ENCODE measurements around the gene PSMB4. TPM values are rescaled to one million over a fixed set of nuclear protein-coding genes. Genes with fewer than 3 reads are reported as not detected.
A peak's percentile ranks its signal among the peaks of the same experiment; 100 is the strongest.
"Not testable (repeated sequence)": the region's sequence is repeated elsewhere in the genome, so short reads cannot be mapped to it uniquely, and the experiment has no call there.

The PSMB4 gene
- total and polyA plus RNA-seq, 2 donors (not counting 1 experiment from before 2014, with no cell fraction given): 339 to 370 TPM

DNA sequence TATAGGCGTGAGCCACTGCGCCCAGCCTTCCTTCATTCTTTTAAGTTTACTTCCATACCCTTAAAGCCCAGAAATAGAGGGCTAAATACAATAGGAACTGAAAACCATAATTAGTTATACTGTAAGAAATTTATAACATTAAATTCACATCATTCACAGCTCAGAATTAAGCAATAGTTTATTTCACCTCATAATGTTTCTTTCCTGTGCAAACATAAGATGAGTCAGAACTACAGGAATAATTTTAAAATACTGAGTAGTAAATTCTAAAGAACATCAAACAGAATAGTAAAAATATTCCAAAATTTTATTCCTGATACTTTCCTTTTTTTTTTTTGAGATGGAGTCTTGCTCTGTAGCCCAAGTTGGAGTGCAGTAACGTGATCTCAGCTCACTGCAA is 35.8 kb downstream of the PSMB4 start:
- H3K4me3 ChIP-seq (replicated peaks in 1 of 4; ENCODE audit: control extremely low read depth in 1 of 4, insufficient read depth in 1 of 4, low read depth in 3 of 4, low read length in 4 of 4): no peak overlapping the region
- peaks cover 4% of the 10 kb centered on the region for H3K4me1 ChIP-seq (ENCODE audit: control insufficient read depth, extremely low read depth, insufficient read depth, low read length)
- TF ChIP-seq, protein P1, sequence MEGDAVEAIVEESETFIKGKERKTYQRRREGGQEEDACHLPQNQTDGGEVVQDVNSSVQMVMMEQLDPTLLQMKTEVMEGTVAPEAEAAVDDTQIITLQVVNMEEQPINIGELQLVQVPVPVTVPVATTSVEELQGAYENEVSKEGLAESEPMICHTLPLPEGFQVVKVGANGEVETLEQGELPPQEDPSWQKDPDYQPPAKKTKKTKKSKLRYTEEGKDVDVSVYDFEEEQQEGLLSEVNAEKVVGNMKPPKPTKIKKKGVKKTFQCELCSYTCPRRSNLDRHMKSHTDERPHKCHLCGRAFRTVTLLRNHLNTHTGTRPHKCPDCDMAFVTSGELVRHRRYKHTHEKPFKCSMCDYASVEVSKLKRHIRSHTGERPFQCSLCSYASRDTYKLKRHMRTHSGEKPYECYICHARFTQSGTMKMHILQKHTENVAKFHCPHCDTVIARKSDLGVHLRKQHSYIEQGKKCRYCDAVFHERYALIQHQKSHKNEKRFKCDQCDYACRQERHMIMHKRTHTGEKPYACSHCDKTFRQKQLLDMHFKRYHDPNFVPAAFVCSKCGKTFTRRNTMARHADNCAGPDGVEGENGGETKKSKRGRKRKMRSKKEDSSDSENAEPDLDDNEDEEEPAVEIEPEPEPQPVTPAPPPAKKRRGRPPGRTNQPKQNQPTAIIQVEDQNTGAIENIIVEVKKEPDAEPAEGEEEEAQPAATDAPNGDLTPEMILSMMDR (conservative IDR thresholded peaks at IDR 0.05 in 1 of 2, IDR thresholded peaks at IDR 0.05 in 1 of 2; ENCODE audit: low read depth in 1 of 2, low read length in 2 of 2): no peak
- TF ChIP-seq EZH2 (IDR thresholded peaks at IDR 0.05; ENCODE audit: low read length, missing control alignments): no peak
- DNase-seq (ENCODE audit: low read depth in 2 of 2): peak in 1 of 2 donors; percentile 42
- no peak overlapping the region for H3K4me2 ChIP-seq (ENCODE audit: extremely low read depth, insufficient read depth, low read length)
- H3K27me3 ChIP-seq (ENCODE audit: control insufficient read depth, insufficient read depth, low read length): no peaks in the 10 kb centered on the region
- no peak overlapping the region for H3K9ac ChIP-seq (ENCODE audit: insufficient read depth, low read length)
- no peaks in the 10 kb centered on the region for H3K36me3 ChIP-seq (ENCODE audit: control insufficient read depth, insufficient read depth, low read length)
- no peak overlapping the region for H3K27ac ChIP-seq (ENCODE audit: insufficient read depth, low read length)
- no peak overlapping the region for H2AFZ ChIP-seq (ENCODE audit: low read length)
- peaks cover 53% of the 10 kb centered on the region for H3K79me2 ChIP-seq (ENCODE audit: control insufficient read depth, insufficient read depth, low read length)
- no peaks in the 10 kb centered on the region for H3K9me3 ChIP-seq (ENCODE audit: control insufficient read depth, insufficient read depth, low read depth, low read length)
- no peaks in the 10 kb centered on the region for H4K20me1 ChIP-seq (ENCODE audit: control insufficient read depth, extremely low read depth, insufficient read depth, low read length)

DNA sequence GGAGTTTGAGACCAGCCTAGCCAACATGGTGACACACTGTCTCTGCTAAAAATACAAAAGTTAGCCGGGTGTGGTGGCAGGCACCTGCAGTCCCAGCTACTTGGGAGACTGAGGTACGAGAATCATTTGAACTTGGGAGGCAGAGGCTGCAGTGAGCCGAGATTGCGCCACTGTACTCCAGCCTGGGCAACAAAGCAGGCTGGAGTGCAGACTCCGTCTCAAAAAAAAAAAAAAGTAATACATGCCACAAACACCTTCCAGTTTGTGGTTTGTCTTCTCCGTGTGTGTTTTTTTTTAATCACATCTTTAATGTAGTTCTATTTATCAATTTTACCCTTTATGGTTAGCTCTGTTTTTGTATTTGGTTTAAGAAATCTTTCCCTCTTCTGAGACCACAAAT is 37.6 kb downstream of the PSMB4 start:
- no peaks in the 10 kb centered on the region for H3K9me3 ChIP-seq (ENCODE audit: control insufficient read depth, insufficient read depth, low read depth, low read length)
- DNase-seq (ENCODE audit: low read depth in 2 of 2): no peak
- peaks cover 3% of the 10 kb centered on the region for H3K36me3 ChIP-seq (ENCODE audit: control insufficient read depth, insufficient read depth, low read length)
- no peaks in the 10 kb centered on the region for H4K20me1 ChIP-seq (ENCODE audit: control insufficient read depth, extremely low read depth, insufficient read depth, low read length)
- peaks cover 4% of the 10 kb centered on the region for H3K4me1 ChIP-seq (ENCODE audit: control insufficient read depth, extremely low read depth, insufficient read depth, low read length)
- H3K4me2 ChIP-seq (ENCODE audit: extremely low read depth, insufficient read depth, low read length): no peak overlapping the region
- no peak for TF ChIP-seq EZH2 (IDR thresholded peaks at IDR 0.05; ENCODE audit: low read length, missing control alignments)
- TF ChIP-seq, protein P1 (conservative IDR thresholded peaks at IDR 0.05 in 1 of 2, IDR thresholded peaks at IDR 0.05 in 1 of 2; ENCODE audit: low read depth in 1 of 2, low read length in 2 of 2): no peak
- H3K27ac ChIP-seq (ENCODE audit: insufficient read depth, low read length): no peak overlapping the region
- H3K79me2 ChIP-seq (ENCODE audit: control insufficient read depth, insufficient read depth, low read length): peaks cover 58% of the 10 kb centered on the region
- no peaks in the 10 kb centered on the region for H3K27me3 ChIP-seq (ENCODE audit: control insufficient read depth, insufficient read depth, low read length)
- H3K9ac ChIP-seq (ENCODE audit: insufficient read depth, low read length): no peak overlapping the region
- H2AFZ ChIP-seq (ENCODE audit: low read length): no peak overlapping the region
- no peak overlapping the region for H3K4me3 ChIP-seq (replicated peaks in 1 of 4; ENCODE audit: control extremely low read depth in 1 of 4, insufficient read depth in 1 of 4, low read depth in 3 of 4, low read length in 4 of 4)

DNA sequence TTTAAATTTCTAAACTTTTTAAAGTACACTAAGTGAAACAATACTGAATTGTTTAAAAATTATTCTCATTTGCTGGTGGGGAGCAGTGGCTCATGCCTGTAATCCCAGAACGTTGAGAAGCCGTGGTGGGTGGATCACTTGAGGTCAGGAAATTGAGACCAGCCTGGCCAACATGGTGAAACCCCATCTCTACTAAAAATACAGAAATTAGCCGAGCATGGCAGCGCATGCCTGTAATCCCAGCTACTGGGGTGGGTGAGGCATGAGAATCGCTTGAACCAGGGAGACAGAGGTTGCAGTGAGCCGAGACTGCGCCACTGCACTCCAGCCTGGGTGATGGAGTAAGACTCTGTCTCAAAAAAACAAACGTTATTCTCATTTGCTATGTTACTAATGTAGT is 38.0 kb downstream of the PSMB4 start:
- H3K9me3 ChIP-seq (ENCODE audit: control insufficient read depth, insufficient read depth, low read depth, low read length); H3K4me2 ChIP-seq (ENCODE audit: extremely low read depth, insufficient read depth, low read length); H3K36me3 ChIP-seq (ENCODE audit: control insufficient read depth, insufficient read depth, low read length); H3K9ac ChIP-seq (ENCODE audit: insufficient read depth, low read length); DNase-seq (ENCODE audit: low read depth in 2 of 2); H2AFZ ChIP-seq (ENCODE audit: low read length); H4K20me1 ChIP-seq (ENCODE audit: control insufficient read depth, extremely low read depth, insufficient read depth, low read length); H3K4me1 ChIP-seq (ENCODE audit: control insufficient read depth, extremely low read depth, insufficient read depth, low read length); H3K27ac ChIP-seq (ENCODE audit: insufficient read depth, low read length); H3K27me3 ChIP-seq (ENCODE audit: control insufficient read depth, insufficient read depth, low read length); H3K4me3 ChIP-seq (replicated peaks in 1 of 4; ENCODE audit: control extremely low read depth in 1 of 4, insufficient read depth in 1 of 4, low read depth in 3 of 4, low read length in 4 of 4): not testable (repeated sequence)
- H3K79me2 ChIP-seq (ENCODE audit: control insufficient read depth, insufficient read depth, low read length): peaks cover 58% of the 10 kb centered on the region

Data from fibroblast of lung (primary cell).